CD4-positive, alpha-beta T cell (primary cell): Measurements from ENCODE around the gene SOX8. TPM values are rescaled to one million over a fixed set of nuclear protein-coding genes. Genes with fewer than 3 reads are reported as not detected.

ENCODE experiments used
- ATAC-seq: fragments of 200-7000 bp; cut with Tn5 transposase; one replicate; pipeline ENCODE4 v1.10.0; 2022; ENCODE audit warnings: mild to moderate bottlenecking; ENCODE audit not compliant: poor library complexity
- CTCF ChIA-PET: fragments of 350-600 bp; sonication (Branson Sonifier 250); formaldehyde crosslinking; loops from one replicate; lab custom pipeline; 2021; ENCODE audit warnings: antibody characterized with exemption, inconsistent platforms; lab: Charles Lee
- POLR2A ChIA-PET: fragments of 350-600 bp; sonication (Branson Sonifier 250); formaldehyde crosslinking; loops from one replicate; lab custom pipeline; 2021; ENCODE audit warnings: antibody characterized with exemption, inconsistent platforms; lab: Charles Lee
- DNase-seq, 14 experiments: peaks; one replicate each; pipeline ENCODE4 v3.0.0-alpha.2; 2013 to 2020; ENCODE audit warnings: mixed read lengths in 2 of 14
- H3K27ac ChIP-seq, 2 donors: one replicate each; pipeline versions ENCODE4 v1.5.1 to v1.7.0; 2013; ENCODE audit warnings: low read length in 2 of 2, low read depth in 1 of 2, mild to moderate bottlenecking in 1 of 2
- H3K27me3 ChIP-seq, 2 experiments: 1 replicate in 1 of 2; 2 replicates in 1 of 2; pipeline versions ENCODE4 v1.6.1 to v1.7.0; 2013; ENCODE audit warnings: low read length in 2 of 2, control low read depth in 1 of 2, mild to moderate bottlenecking in 1 of 2, moderate library complexity in 1 of 2; ENCODE audit not compliant: insufficient read depth in 2 of 2, control insufficient read depth in 1 of 2
- H3K36me3 ChIP-seq: one replicate; pipeline ENCODE4 v1.6.1; 2013; ENCODE audit warnings: low read length, control low read depth; ENCODE audit not compliant: insufficient read depth
- H3K4me1 ChIP-seq: one replicate; pipeline ENCODE4 v1.6.1; 2013; ENCODE audit warnings: low read length, control low read depth; ENCODE audit not compliant: insufficient read depth
- H3K4me3 ChIP-seq: one replicate; pipeline ENCODE4 v1.5.1; 2013; ENCODE audit warnings: mild to moderate bottlenecking, low read length, moderate library complexity
- H3K9me3 ChIP-seq, 2 experiments: 1 replicate in 1 of 2; 2 replicates in 1 of 2; pipeline versions ENCODE4 v1.6.1 to v1.7.0; 2013; ENCODE audit warnings: low read length in 2 of 2, mild to moderate bottlenecking in 2 of 2, control low read depth in 1 of 2, moderate library complexity in 1 of 2; ENCODE audit not compliant: control insufficient read depth in 1 of 2, insufficient read depth in 1 of 2
- H3K27ac Mint-ChIP-seq: one replicate; pipeline ENCODE4 v1.8.0; 2020; ENCODE audit warnings: mixed read lengths
- H3K27me3 Mint-ChIP-seq: one replicate; pipeline ENCODE4 v1.8.0; 2021; ENCODE audit warnings: mixed read lengths
- H3K36me3 Mint-ChIP-seq: one replicate; pipeline ENCODE4 v1.8.0; 2021; ENCODE audit warnings: low read depth, mixed read lengths
- H3K4me1 Mint-ChIP-seq: one replicate; pipeline ENCODE4 v1.8.0; 2021; ENCODE audit warnings: low read depth, mixed read lengths
- H3K4me3 Mint-ChIP-seq: one replicate; pipeline ENCODE4 v1.8.0; 2020; ENCODE audit warnings: mild to moderate bottlenecking, mixed read lengths
- H3K9me3 Mint-ChIP-seq: one replicate; pipeline ENCODE4 v1.8.0; 2020; ENCODE audit warnings: mixed read lengths
- CTCF ChIP-seq: fragments of 200-600 bp; IDR thresholded peaks from one replicate; pipeline ENCODE4 v1.8.0; 2022; ENCODE audit warnings: antibody characterized with exemption, mild to moderate bottlenecking
- intact Hi-C, 2 experiments: fragments of 100-400 bp; cut with DNase I in 1 of 2; cut with micrococcal nuclease in 1 of 2; formaldehyde crosslinking; loops; one replicate each; pipeline versions ENCODE4 v1.15.1 to v1.9.0; 2023 to 2025; cut with DNase I, micrococcal nuclease
- total RNA-seq, 174 experiments: library from RNA in 2 of 174; stranded (reverse) in 2 of 174; gene quantifications; one replicate each; pipeline ENCODE4 v1.2.3 and lab custom pipeline; 2021 to 2026

The SOX8 gene
- total RNA-seq, 2 experiments from 2014 or later = 1.4 to 2.3 TPM

GRCh38 chr16:959232-960040, 22.1 kb upstream of the SOX8 start:
- Histone ChIP-seq H3K27me3 (no peaks in the 10 kb centered on the region), H3K27ac (no peak overlapping the region), H3K9me3 (no peaks in the 10 kb centered on the region), H3K36me3 (peaks cover under 1% of the 10 kb centered on the region), H3K4me3 (no peak overlapping the region), H3K4me1 (peaks cover 20% of the 10 kb centered on the region)
- ChIA-PET CTCF (no interaction called here), POLR2A (no interaction called here)
- no peak for TF ChIP-seq CTCF
- Mint-ChIP-seq H3K36me3 (peaks cover 2% of the 10 kb centered on the region), H3K27me3 (no peaks in the 10 kb centered on the region), H3K4me3 (no peak overlapping the region), H3K27ac (no peak overlapping the region), H3K9me3 (no peaks in the 10 kb centered on the region), H3K4me1 (peaks cover 35% of the 10 kb centered on the region)
- intact Hi-C loops = no loop called here
- no peak for DNase-seq
- ATAC-seq = no peak

GRCh38 chr16:962366-962765, 19.2 kb upstream of the SOX8 start:
- ChIA-PET CTCF (no interaction called here), POLR2A (no interaction called here)
- DNase-seq = no peak
- Histone ChIP-seq H3K4me1 (peaks cover 32% of the 10 kb centered on the region), H3K9me3 (peaks cover 0 to 9% of the 10 kb centered on the region in 2 experiments), H3K4me3 (no peak overlapping the region), H3K27me3 (no peaks in the 10 kb centered on the region), H3K36me3 (peaks cover 5% of the 10 kb centered on the region), H3K27ac (no peak overlapping the region)
- TF ChIP-seq CTCF = no peak
- no peak overlapping the region for H3K4me3 Mint-ChIP-seq
- H3K9me3 Mint-ChIP-seq = no peaks in the 10 kb centered on the region
- H3K27me3 Mint-ChIP-seq = no peaks in the 10 kb centered on the region
- intact Hi-C loops = no loop called here
- no peak for ATAC-seq
- H3K27ac Mint-ChIP-seq = no peak overlapping the region
- peaks cover 25% of the 10 kb centered on the region for H3K36me3 Mint-ChIP-seq
- peaks cover 46% of the 10 kb centered on the region for H3K4me1 Mint-ChIP-seq

- Histone ChIP-seq H3K27me3 (no peaks in the 10 kb centered on the region), H3K4me3 (peak overlapping the region; percentile 49), H3K27ac (peak overlapping the region; percentile 8 to 61), H3K4me1 (peaks cover 32% of the 10 kb centered on the region), H3K9me3 (peaks cover 0 to 9% of the 10 kb centered on the region in 2 experiments), H3K36me3 (peaks cover 12% of the 10 kb centered on the region)
- peaks cover 28% of the 10 kb centered on the region for H3K36me3 Mint-ChIP-seq
- CTCF ChIA-PET = no interaction called here
- ATAC-seq (no peak), DNase-seq (peak in 2 of 14 experiments; percentile 5 to 27)
- POLR2A ChIA-PET = interaction anchor here (1.1 to 4.1 kb wide), 3 partner anchors 18 to 41 kb away, joined by 3 to 49 read pairs (median 18); partner anchors contain the start of gene SOX8
- no peaks in the 10 kb centered on the region for H3K27me3 Mint-ChIP-seq
- no peaks in the 10 kb centered on the region for H3K9me3 Mint-ChIP-seq
- intact Hi-C loops = no loop called here
- peak overlapping the region; percentile 81 for H3K4me3 Mint-ChIP-seq
- H3K4me1 Mint-ChIP-seq = peaks cover 45% of the 10 kb centered on the region
- H3K27ac Mint-ChIP-seq = peak overlapping the region; percentile 84
- TF ChIP-seq CTCF = no peak
Observed at GRCh38 chr16:962901-963814, 18.4 kb upstream of the SOX8 start.
